Left lung (tissue), 10 donors: ENCODE data around the gene FKBP8. TPM values are rescaled to one million over a fixed set of nuclear protein-coding genes. Genes with fewer than 3 reads are reported as not detected.

ENCODE experiments used
- ATAC-seq: fragments of 200-7000 bp; cut with Tn5 transposase; one replicate; pipeline ENCODE4 v1.9.1; 2020; ENCODE audit warnings: moderate library complexity
- DNase-seq, 4 donors: peaks; one replicate each; pipeline ENCODE4 v3.0.0-alpha.2; 2013 to 2020
- H3K27ac ChIP-seq, 2 donors: fragments of 200-600 bp; sonication (generic) in 1 of 2; one replicate each; pipeline versions ENCODE4 v1.5.0 to v1.8.0; 2020 to 2021
- H3K27me3 ChIP-seq, 2 donors: fragments of 200-600 bp; sonication (generic) in 1 of 2; one replicate each; pipeline versions ENCODE4 v1.5.0 to v1.8.0; 2020 to 2021
- H3K36me3 ChIP-seq, 2 donors: fragments of 200-600 bp; sonication (generic) in 1 of 2; one replicate each; pipeline versions ENCODE4 v1.5.0 to v1.8.0; 2020 to 2021
- H3K4me1 ChIP-seq, 2 donors: fragments of 200-600 bp; one replicate each; pipeline ENCODE4 v1.8.0; 2021
- H3K4me3 ChIP-seq, 2 donors: fragments of 200-600 bp; sonication (generic) in 1 of 2; one replicate each; pipeline versions ENCODE4 v1.5.0 to v1.8.0; 2020 to 2021; ENCODE audit warnings: mild to moderate bottlenecking in 1 of 2
- H3K9me3 ChIP-seq, 2 donors: fragments of 200-600 bp; sonication (generic) in 1 of 2; one replicate each; pipeline versions ENCODE4 v1.5.0 to v1.8.0; 2020 to 2021
- CTCF ChIP-seq, 2 donors: fragments of 200-600 bp; sonication (generic) in 1 of 2; IDR thresholded peaks; one replicate each; pipeline versions ENCODE4 v1.5.0 to v1.8.0; 2021; ENCODE audit warnings: antibody characterized with exemption in 2 of 2
- intact Hi-C, 2 donors: fragments of 100-400 bp; cut with DNase I; formaldehyde crosslinking; loops; one replicate each; pipeline versions ENCODE4 v1.11.2 to v1.14.2; 2022
- polyA plus RNA-seq, 6 donors: library from polyadenylated mRNA; unstranded; fragments of 120-200 nt; gene quantifications; one replicate each; pipeline ENCODE4 v1.2.1, GENCODE V29; 2013; ENCODE audit not compliant: insufficient read length in 6 of 6
- total RNA-seq, 2 donors: library from RNA; stranded (reverse); fragmentation: NEBNext Ultra II Directional; extraction: Animal tissue kit (Norgen Biotek cat#: 25700); gene quantifications; one replicate each; pipeline ENCODE4 v1.2.1, GENCODE V29; 2021
- donor health status: DM: no; HTN: yes; CAD: no.
- donor health status: DM: no; HTN: no; CAD: no.

The FKBP8 gene
- total and polyA plus RNA-seq, 8 donors = 176 to 232 (median 214) TPM

GRCh38 chr19:18502638-18503294, 40.6 kb downstream of the FKBP8 start:
- ATAC-seq (peak; percentile 16), DNase-seq (peak in 1 of 4 donors; percentile 90)
- Histone ChIP-seq H3K27me3 (no peaks in the 10 kb centered on the region), H3K9me3 (no peaks in the 10 kb centered on the region), H3K4me3 (no peak overlapping the region), H3K36me3 (no peaks in the 10 kb centered on the region), H3K27ac (peak overlapping the region; percentile 26 to 95), H3K4me1 (peaks cover 50 to 100% of the 10 kb centered on the region in 2 donors)
- no peak for TF ChIP-seq CTCF (IDR thresholded peaks at IDR 0.05)
- intact Hi-C loops = no loop called here

GRCh38 chr19:18502246-18502637, 41.1 kb downstream of the FKBP8 start:
- no peak for ATAC-seq

GRCh38 chr19:18501832-18502231, 41.5 kb downstream of the FKBP8 start:
- TF ChIP-seq CTCF (IDR thresholded peaks at IDR 0.05) = no peak
- Histone ChIP-seq H3K4me1 (peaks cover 42 to 100% of the 10 kb centered on the region in 2 donors), H3K9me3 (no peaks in the 10 kb centered on the region), H3K27me3 (no peaks in the 10 kb centered on the region), H3K27ac (peak overlapping the region; percentile 26 to 95), H3K4me3 (no peak overlapping the region), H3K36me3 (no peaks in the 10 kb centered on the region)
- ATAC-seq (no peak), DNase-seq (no peak)
- intact Hi-C loops = no loop called here

More at GRCh38 chr19:18502246-18502637, 41.1 kb downstream of the FKBP8 start:
- Histone ChIP-seq H3K36me3 (no peaks in the 10 kb centered on the region), H3K27me3 (no peaks in the 10 kb centered on the region), H3K4me3 (no peak overlapping the region), H3K27ac (peak overlapping the region; percentile 26 to 95), H3K4me1 (peaks cover 46 to 100% of the 10 kb centered on the region in 2 donors), H3K9me3 (no peaks in the 10 kb centered on the region)
- no peak for DNase-seq
- TF ChIP-seq CTCF (IDR thresholded peaks at IDR 0.05) = no peak
- intact Hi-C loops = no loop called here

- Histone ChIP-seq H3K4me3 (no peak overlapping the region), H3K4me1 (peaks cover 42 to 100% of the 10 kb centered on the region in 2 donors), H3K27ac (peak overlapping the region in 1 of 2 donors; percentile 95), H3K36me3 (no peaks in the 10 kb centered on the region), H3K9me3 (no peaks in the 10 kb centered on the region), H3K27me3 (no peaks in the 10 kb centered on the region)
- DNase-seq (no peak), ATAC-seq (no peak)
- no peak for TF ChIP-seq CTCF (IDR thresholded peaks at IDR 0.05)
- intact Hi-C loops = no loop called here
Measured at GRCh38 chr19:18501351-18501750, 42.0 kb downstream of the FKBP8 start.

GRCh38 chr19:18500799-18501198, 42.6 kb downstream of the FKBP8 start:
- H3K27me3 ChIP-seq = no peaks in the 10 kb centered on the region
- TF ChIP-seq CTCF (IDR thresholded peaks at IDR 0.05) = no peak
- DNase-seq = no peak
- H3K27ac ChIP-seq = peak overlapping the region in 1 of 2 donors; percentile 95
- no peaks in the 10 kb centered on the region for H3K9me3 ChIP-seq
- no peaks in the 10 kb centered on the region for H3K36me3 ChIP-seq
- intact Hi-C loops = no loop called here
- peaks cover 47 to 100% of the 10 kb centered on the region in 2 donors for H3K4me1 ChIP-seq
- H3K4me3 ChIP-seq = no peak overlapping the region
- ATAC-seq = no peak
